OCI-LY1 (cell line): ENCODE measurements around the gene CNN3.

Source experiments
- H2AFZ ChIP-seq: fragments of 200-600 bp; sonication (generic), shearing (Covaris generic); 2 replicates; pipeline ENCODE4 v1.6.0; 2014; ENCODE audit warnings: antibody characterized with exemption, mild to moderate bottlenecking, low read length
- H3F3A ChIP-seq: fragments of 200-600 bp; sonication (generic), shearing (Covaris generic); 2 replicates; pipeline ENCODE4 v1.6.0; 2014; ENCODE audit warnings: mild to moderate bottlenecking, antibody characterized with exemption, low read length, moderate library complexity; ENCODE audit not compliant: insufficient read depth
- H3K27ac ChIP-seq: fragments of 200-600 bp; sonication (generic); 2 replicates; pipeline ENCODE4 v1.5.1; 2014; ENCODE audit warnings: low read length, mixed run types, mild to moderate bottlenecking, low read depth; ENCODE audit not compliant: poor library complexity, severe bottlenecking
- H3K27me3 ChIP-seq: fragments of 200-600 bp; sonication (generic); 2 replicates; pipeline ENCODE4 v1.6.0; 2014; ENCODE audit warnings: antibody characterized with exemption, mild to moderate bottlenecking, low read length, moderate library complexity; ENCODE audit not compliant: insufficient read depth
- H3K36me3 ChIP-seq: fragments of 200-600 bp; sonication (generic); 2 replicates; pipeline ENCODE4 v1.6.1; 2014; ENCODE audit warnings: mild to moderate bottlenecking, antibody characterized with exemption, low read length, moderate library complexity, mixed read lengths; ENCODE audit not compliant: insufficient read depth
- H3K4me1 ChIP-seq: fragments of 200-600 bp; sonication (generic); 2 replicates; pipeline ENCODE4 v1.5.1; 2014; ENCODE audit warnings: mild to moderate bottlenecking, low read length, moderate library complexity; ENCODE audit not compliant: insufficient read depth, severe bottlenecking
- H3K4me2 ChIP-seq: fragments of 200-600 bp; sonication (generic), shearing (Covaris generic); 2 replicates; pipeline ENCODE4 v1.6.1; 2014; ENCODE audit warnings: low read length
- H3K4me3 ChIP-seq: fragments of 200-600 bp; sonication (generic); 2 replicates; pipeline ENCODE4 v1.5.1; 2014; ENCODE audit warnings: low read length, low read depth, mild to moderate bottlenecking, mixed read lengths; ENCODE audit not compliant: poor library complexity, severe bottlenecking
- H3K79me2 ChIP-seq: fragments of 200-600 bp; shearing (Covaris generic); 2 replicates; pipeline ENCODE4 v1.6.1; 2016; ENCODE audit warnings: mixed run types, low read length, mixed read lengths; ENCODE audit not compliant: insufficient read depth
- H3K9ac ChIP-seq: fragments of 200-600 bp; sonication (generic), shearing (Covaris generic); 2 replicates; pipeline ENCODE4 v1.6.1; 2014; ENCODE audit warnings: mild to moderate bottlenecking, low read length, mixed read lengths
- H3K9me2 ChIP-seq: fragments of 200-600 bp; sonication (generic), shearing (Covaris generic); 2 replicates; pipeline ENCODE4 v1.6.1; 2014; ENCODE audit warnings: low read depth, mild to moderate bottlenecking, low read length, mixed read lengths
- H3K9me3 ChIP-seq: fragments of 200-600 bp; shearing (Covaris generic); 2 replicates; pipeline ENCODE4 v1.6.1; 2014; ENCODE audit warnings: low read length, mixed read lengths
- H4K20me1 ChIP-seq: fragments of 200-600 bp; sonication (generic), shearing (Covaris generic); 2 replicates; pipeline ENCODE4 v1.6.0; 2016; ENCODE audit warnings: mild to moderate bottlenecking, low read length; ENCODE audit not compliant: insufficient read depth
- EZH2 ChIP-seq: fragments of 200-600 bp; sonication (generic), shearing (Covaris generic); IDR thresholded peaks from 2 replicates; pipeline ENCODE4 v1.8.0; 2017; ENCODE audit warnings: borderline replicate concordance, mixed run types, mild to moderate bottlenecking, antibody characterized with exemption, low read length, moderate library complexity, mixed read lengths
- TF ChIP-seq, protein P1 (sequence below): fragments of 200-600 bp; sonication (generic), shearing (Covaris generic); IDR thresholded peaks from 2 replicates; pipeline ENCODE4 v1.5.1; 2017; ENCODE audit warnings: mild to moderate bottlenecking, antibody characterized with exemption, low read length, moderate library complexity, mixed read lengths

The CNN3 gene

DNA sequence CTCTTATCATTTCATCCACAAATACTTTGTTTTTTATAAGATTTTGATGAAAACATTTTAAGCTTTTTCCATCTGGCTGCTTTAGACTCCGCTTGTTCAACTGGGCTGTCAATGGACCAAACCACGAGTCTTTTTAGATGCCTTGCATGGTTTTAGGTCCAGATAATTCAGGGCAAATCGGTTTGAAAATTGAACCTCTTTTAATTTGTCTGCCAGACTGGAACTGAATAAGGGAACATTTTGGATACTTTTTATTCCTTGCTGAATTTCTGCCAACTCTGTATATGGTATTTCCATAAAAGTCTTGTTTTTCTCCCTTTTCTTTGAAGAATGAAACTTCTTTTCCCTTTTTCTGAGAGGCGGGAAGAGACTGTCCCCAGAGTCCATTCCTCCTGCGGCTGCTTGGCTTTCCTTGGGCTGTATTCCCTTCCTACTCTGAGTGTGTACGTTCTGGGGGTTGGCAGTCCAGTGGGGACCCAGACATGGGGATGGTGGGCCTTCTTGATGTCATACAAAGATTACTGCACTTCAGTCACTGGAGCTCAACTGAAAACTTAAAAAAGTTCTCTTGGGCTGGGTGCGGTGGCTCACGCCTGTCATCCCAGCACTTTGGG lies 46.5 kb upstream of the CNN3 start:
- H3K36me3 ChIP-seq = no peaks in the 10 kb centered on the region
- H3K27ac ChIP-seq = no peak overlapping the region
- H3K4me2 ChIP-seq = no peak overlapping the region
- no peak overlapping the region for H2AFZ ChIP-seq
- no peaks in the 10 kb centered on the region for H3F3A ChIP-seq
- H3K79me2 ChIP-seq = no peaks in the 10 kb centered on the region
- H3K4me1 ChIP-seq = no peaks in the 10 kb centered on the region
- TF ChIP-seq, protein P1, sequence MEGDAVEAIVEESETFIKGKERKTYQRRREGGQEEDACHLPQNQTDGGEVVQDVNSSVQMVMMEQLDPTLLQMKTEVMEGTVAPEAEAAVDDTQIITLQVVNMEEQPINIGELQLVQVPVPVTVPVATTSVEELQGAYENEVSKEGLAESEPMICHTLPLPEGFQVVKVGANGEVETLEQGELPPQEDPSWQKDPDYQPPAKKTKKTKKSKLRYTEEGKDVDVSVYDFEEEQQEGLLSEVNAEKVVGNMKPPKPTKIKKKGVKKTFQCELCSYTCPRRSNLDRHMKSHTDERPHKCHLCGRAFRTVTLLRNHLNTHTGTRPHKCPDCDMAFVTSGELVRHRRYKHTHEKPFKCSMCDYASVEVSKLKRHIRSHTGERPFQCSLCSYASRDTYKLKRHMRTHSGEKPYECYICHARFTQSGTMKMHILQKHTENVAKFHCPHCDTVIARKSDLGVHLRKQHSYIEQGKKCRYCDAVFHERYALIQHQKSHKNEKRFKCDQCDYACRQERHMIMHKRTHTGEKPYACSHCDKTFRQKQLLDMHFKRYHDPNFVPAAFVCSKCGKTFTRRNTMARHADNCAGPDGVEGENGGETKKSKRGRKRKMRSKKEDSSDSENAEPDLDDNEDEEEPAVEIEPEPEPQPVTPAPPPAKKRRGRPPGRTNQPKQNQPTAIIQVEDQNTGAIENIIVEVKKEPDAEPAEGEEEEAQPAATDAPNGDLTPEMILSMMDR = no peak
- no peak for TF ChIP-seq EZH2
- H3K9me2 ChIP-seq = no peaks in the 10 kb centered on the region
- no peaks in the 10 kb centered on the region for H3K27me3 ChIP-seq
- H3K4me3 ChIP-seq = no peak overlapping the region
- H3K9me3 ChIP-seq = no peaks in the 10 kb centered on the region
- no peak overlapping the region for H3K9ac ChIP-seq
- no peaks in the 10 kb centered on the region for H4K20me1 ChIP-seq

DNA sequence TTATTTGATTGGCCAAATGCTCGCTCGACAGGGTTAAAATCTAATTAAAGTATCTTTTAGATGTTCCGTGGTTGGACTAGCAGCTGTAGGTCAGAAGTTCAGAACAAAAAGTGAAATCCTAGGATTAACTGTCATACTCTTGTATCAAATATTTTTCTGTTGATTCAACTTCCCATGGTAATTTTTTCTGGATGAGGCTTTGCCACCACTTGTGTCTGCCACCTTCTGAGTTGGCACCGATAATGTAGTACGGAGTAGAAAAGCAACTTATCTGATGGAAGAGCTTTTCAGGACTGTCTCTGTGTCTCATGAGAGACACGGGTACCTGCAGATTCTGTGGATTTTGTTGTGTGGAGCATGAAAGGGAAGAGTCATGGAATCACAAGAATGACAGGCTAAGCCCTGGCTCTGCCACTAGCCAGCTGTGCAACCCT lies 44.6 kb upstream of the CNN3 start:
- no peaks in the 10 kb centered on the region for H4K20me1 ChIP-seq
- no peaks in the 10 kb centered on the region for H3K79me2 ChIP-seq
- H3K9ac ChIP-seq = no peak overlapping the region
- no peaks in the 10 kb centered on the region for H3F3A ChIP-seq
- no peaks in the 10 kb centered on the region for H3K36me3 ChIP-seq
- H3K27me3 ChIP-seq = no peaks in the 10 kb centered on the region
- no peak overlapping the region for H2AFZ ChIP-seq
- TF ChIP-seq, protein P1 = no peak
- TF ChIP-seq EZH2 = no peak
- no peaks in the 10 kb centered on the region for H3K9me3 ChIP-seq
- no peaks in the 10 kb centered on the region for H3K4me1 ChIP-seq
- no peaks in the 10 kb centered on the region for H3K9me2 ChIP-seq
- H3K4me2 ChIP-seq = no peak overlapping the region
- no peak overlapping the region for H3K27ac ChIP-seq
- H3K4me3 ChIP-seq = no peak overlapping the region

DNA sequence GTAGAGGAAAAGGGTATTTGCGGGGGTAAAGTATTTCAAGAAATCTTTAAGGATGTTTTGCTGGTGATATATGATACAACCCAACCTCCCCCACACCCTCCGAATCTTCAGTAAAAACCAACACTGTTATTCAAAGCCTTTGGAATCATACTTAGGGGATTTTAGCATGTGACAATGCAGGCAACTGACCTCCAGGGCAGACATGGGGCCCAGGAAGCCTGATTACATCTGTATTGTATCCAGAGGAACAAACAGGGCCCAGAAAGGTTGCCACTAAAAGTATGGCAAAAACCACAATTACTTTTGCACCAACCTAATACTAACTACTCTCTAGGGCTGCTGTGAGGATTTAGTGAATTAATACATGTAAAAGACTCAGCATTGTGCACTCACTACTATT lies 43.9 kb upstream of the CNN3 start:
- Histone ChIP-seq H3K4me2 (no peak overlapping the region), H3K4me1 (no peaks in the 10 kb centered on the region), H3K27ac (no peak overlapping the region), H3K9me2 (no peaks in the 10 kb centered on the region), H3K79me2 (no peaks in the 10 kb centered on the region), H3K4me3 (no peak overlapping the region), H3F3A (no peaks in the 10 kb centered on the region; the same call in 1 of the 2 replicates), H4K20me1 (no peaks in the 10 kb centered on the region), H3K27me3 (no peaks in the 10 kb centered on the region), H3K9ac (no peak overlapping the region), H2AFZ (no peak overlapping the region), H3K9me3 (no peaks in the 10 kb centered on the region), H3K36me3 (no peaks in the 10 kb centered on the region)
- TF ChIP-seq, protein P1 = no peak
- no peak for TF ChIP-seq EZH2
